Fibroblast of lung (primary cell): ENCODE data around the gene RPLP2.

Source experiments
- CTCF ChIP-seq, 2 donors: IDR thresholded peaks in 1 of 2; conservative IDR thresholded peaks in 1 of 2; 1 replicate in 1 of 2; 2 replicates in 1 of 2; pipeline ENCODE4 v1.5.1; 2011 to 2012; ENCODE audit warnings: low read length in 2 of 2, control low read depth in 1 of 2, inconsistent platforms in 1 of 2, low read depth in 1 of 2, mild to moderate bottlenecking in 1 of 2
- EZH2 ChIP-seq: IDR thresholded peaks from 2 replicates; pipeline ENCODE4 v1.5.1; 2012; ENCODE audit warnings: low read length, control low read depth, mild to moderate bottlenecking; ENCODE audit errors: missing control alignments

DNA sequence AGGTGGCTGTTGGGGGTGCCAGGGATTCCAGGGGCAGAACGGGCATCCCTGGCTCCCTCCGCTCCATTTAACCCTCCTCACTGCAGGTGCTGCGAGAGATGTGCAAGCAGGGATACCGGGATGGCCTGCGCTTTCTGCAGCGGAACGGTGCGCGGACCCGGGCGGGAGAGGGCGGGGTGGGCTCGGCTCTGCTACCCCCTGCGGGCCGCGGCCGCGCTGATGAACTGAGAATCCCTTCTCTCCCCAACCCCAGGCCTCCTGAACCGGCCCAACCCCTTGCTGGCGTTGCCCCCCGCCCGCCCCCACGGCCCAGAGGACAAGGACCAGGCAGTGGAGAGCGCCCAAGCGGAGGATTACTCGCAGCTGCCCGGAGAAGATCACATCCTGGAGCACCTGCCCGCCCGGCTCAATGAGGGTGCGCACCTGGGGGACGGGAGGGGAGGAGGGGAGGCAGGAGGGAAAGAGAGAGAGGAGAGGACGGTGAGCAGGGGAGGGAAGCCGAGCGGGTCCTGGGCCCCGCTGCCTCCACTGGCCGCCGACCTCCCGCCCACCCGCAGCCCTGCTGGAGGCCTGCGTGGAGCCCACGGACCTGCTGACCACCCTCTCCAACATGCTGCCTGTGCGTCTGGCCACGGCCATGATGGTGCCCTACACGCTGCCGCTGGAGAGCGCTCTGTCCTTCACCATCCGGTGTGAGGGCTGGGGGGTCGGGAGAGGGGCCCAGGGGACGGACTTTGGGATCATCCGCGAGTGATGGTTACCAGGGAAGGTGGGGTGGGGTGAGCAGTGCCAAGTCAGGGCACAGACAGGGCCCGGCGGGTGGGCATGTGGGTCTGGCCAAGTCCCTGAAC lies 13.9 kb downstream of the RPLP2 start:
- TF ChIP-seq CTCF (conservative IDR thresholded peaks at IDR 0.05 in 1 of 2, IDR thresholded peaks at IDR 0.05 in 1 of 2; ENCODE audit: low read depth in 1 of 2, low read length in 2 of 2), result no peak
- no peak for TF ChIP-seq EZH2
